Muscle of arm (tissue), 12 donors: ENCODE data around the gene SACM1L. TPM values are rescaled to one million over a fixed set of nuclear protein-coding genes. Genes with fewer than 3 reads are reported as not detected.
A peak's percentile ranks its signal among the peaks of the same experiment; 100 is the strongest.
"Not testable (repeated sequence)": the region's sequence is repeated elsewhere in the genome, so short reads cannot be mapped to it uniquely, and the experiment has no call there.

ENCODE experiments used
- DNase-seq: peaks from one replicate; pipeline ENCODE4 v3.0.0-alpha.2; 2013
- polyA plus RNA-seq, 12 donors: library from polyadenylated mRNA; unstranded; fragments of 120-200 nt; gene quantifications; one replicate each; pipeline ENCODE4 v1.2.1, GENCODE V29; 2013; ENCODE audit not compliant: insufficient read length in 12 of 12

Gene SACM1L
- polyA plus RNA-seq, 12 donors, result 21.4 to 41.1 (median 30.9) TPM; not detected in 1

- no peak for DNase-seq
Measured at GRCh38 chr3:45739991-45740390, 50.8 kb downstream of the SACM1L start.

GRCh38 chr3:45741247-45741646 lies 52.1 kb downstream of the SACM1L start:
- DNase-seq, result no peak

DNA sequence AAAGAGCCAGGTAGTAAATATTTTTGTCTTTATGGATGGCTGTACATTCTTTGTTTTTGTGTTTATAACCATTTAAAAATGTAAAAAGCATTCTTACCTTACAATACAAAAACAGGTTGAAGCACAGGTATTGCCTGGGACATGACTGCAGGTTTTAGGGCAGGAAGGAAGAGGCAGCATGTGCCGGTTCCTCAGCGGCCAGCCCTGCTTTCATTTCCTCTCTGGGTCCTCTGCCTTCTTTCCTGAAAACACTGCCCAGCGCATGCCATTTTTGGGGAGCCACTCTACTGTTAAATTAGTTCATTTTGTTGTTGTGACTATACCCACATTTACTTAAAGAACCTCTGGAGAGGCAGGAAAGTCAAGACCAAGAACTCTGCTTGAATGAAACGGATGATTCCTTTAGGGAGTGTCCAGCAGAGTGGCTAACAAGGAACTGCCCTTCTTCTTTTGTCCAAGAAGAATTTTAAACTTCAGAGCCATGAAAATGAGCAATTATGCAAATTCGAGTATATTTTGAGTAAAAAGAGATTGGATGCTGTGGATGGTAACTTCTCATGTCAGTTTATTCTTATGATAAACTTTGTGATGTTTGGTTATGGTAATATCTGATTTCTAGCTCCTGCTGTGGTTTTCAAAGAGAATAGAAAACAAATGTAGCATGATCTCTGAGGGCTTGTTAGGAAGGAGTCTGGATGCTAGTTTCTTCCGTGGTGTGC lies 52.7 kb downstream of the SACM1L start:
- DNase-seq, result no peak

DNA sequence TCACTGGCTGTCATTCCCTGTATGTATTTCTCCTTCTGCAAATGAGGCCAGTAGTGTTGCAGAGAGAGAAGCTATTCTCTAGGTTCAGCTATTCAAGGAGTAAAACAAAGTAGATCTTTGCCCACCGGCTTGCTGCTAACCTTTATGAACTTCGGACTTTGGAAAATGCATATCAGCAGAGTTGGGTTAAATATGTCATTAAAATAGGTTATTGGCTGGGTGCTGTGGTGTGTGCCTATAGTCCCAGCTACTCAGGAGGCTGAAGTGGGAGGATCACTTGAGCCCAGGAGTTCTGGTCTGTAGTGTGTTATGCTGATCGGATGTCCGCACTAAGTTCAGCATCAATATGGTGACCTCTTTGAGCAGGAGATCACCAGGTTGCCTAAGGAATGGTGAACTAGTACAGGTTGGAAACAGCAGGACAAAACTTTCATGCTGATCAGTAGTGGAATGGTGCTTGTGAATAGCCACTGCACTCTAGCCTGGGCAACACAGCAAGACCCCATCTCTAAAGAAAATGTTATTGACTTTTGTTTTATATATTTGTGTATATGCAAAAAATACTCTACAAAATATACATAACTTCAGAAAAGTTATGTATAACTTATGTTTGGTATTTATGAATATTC lies 53.4 kb downstream of the SACM1L start:
- no peak for DNase-seq

DNA sequence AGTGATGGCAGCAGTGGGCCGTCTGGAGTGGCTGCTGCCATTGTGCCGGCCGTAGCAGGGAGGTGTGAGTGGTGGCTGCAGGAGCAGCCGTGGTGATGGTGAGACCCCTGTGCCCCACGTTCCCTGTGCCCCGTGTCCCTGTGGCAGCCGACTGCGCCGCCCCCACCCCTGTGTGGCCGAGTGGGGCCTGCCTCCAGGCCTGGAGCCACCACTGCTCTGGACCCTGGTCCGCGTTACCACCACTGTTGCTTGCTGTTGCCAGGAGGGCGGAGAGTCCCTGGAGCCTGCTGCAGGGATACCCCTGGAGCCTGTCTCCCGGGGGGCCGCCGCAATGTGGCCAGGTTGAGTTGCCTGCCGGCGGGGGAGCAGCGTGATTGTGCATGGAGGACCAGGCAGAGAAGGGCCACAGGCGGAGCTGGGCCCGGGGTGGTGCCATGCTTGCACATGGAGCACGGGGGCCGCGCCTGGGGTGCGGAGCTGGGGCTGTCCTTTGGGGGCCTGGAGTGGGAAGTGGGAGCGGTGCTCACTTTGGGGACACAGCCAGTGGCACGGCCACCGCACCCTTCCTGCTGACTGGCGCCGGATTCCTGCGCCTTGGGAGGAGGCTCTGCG lies 57.1 kb downstream of the SACM1L start:
- no peak for DNase-seq

GRCh38 chr3:45746777-45747622 lies 57.8 kb downstream of the SACM1L start:
- no peak for DNase-seq

DNA sequence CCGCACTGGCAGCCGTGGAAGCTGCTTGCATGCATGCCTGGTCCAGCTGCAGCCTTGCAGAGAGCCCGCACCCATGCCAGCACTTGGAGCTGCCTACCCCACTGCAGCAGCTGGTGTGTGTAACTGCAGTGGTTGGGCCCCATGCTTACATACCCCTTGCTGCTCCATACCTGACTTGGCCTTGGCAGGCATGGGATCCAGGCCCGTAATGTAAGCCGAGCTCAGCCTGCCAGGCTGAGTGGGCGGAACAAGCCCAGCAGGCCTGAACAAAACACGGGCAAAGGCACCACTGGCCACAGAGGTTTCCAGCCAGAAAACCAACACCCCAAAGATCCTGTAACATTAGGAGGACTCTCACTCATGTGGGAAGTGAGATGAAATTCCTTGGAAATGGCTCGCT lies 58.9 kb downstream of the SACM1L start:
- DNase-seq, result no peak

DNA sequence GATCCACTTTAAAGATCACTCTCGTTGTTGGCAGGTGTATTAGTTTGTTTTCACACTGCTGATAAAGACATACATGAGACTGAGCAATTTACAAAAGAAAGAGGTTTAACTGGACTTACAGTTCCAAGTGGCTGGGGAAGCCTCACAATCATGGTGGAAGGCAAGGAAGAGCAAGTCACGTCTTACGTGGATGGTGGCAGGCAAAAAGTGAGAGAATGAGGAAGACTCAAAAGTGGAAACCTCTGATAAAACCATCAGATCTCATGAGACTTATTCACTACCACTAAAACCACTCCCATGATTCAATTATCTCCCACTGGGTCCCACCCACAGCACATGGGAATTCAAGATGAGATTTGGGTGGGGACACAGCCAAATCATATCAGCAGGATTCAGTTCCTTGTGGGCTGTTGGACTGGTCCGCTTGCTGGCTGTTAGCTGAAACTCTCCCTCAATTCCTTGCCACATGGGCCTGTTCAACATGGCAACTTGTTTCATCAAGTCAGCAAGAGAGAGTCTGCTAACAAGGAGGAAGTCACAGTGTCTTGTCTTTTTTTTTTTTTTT lies 59.9 kb downstream of the SACM1L start:
- DNase-seq, result not testable (repeated sequence)

DNA sequence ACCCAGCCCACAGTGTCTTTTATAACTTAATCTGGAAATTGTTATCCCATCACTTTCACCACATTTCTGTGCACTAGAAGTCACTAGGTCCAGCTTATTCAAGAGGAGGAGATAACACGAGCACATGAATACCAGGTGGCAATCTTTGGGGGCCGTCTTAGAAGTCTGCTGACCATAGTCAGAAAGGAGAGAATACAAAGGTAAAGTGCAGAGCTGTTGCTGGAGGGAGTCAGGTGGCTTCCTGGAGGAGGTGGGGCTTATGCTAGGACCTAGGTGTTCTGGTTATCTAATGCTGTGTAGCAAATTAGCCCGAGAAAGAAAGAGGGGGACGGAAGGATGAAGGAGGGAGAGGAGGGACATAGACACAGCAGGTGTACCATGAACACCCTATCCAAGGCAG lies 60.7 kb downstream of the SACM1L start:
- no peak for DNase-seq

GRCh38 chr3:45751537-45752242 lies 62.5 kb downstream of the SACM1L start:
- DNase-seq, result no peak

DNA sequence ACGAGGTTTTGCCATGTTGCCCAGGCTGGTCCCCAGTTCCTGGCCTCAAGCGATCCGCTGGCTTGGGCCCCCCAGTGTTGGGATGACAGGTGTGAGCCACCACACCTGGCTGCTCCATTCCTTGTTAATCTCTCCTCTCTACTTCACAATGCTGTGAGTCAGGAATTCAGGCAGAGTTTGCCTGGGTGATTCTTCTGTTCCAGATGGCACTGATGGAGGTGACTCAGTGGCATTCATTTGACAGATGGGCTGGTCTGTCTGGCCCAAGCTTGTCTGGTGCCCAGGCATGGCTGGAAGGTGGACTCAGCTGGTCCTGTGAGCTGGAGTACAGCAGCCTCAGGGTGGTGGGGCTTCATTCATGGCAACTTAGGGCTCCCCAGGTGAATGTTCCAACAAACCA lies 63.9 kb downstream of the SACM1L start:
- DNase-seq, result no peak

DNA sequence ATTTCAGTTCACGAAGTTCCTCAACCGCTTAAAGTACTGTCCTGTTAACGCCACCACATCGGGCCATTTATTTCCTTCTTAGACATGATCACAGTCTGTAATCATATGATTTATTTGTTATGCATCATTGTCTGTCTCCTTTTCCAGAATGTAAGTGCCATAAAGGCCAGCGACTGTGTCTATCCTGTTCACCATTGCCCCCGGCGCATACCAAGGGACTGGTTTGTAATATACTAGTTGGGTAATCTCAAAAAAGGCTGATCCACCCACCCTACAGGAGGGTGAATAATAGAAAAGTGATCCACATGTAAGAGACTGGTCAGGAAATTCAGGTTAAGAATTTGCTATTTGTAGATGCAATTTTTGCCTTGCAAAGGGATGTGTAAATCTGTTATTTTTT lies 65.3 kb downstream of the SACM1L start:
- no peak for DNase-seq

GRCh38 chr3:45756055-45756454 lies 66.9 kb downstream of the SACM1L start:
- no peak for DNase-seq

DNA sequence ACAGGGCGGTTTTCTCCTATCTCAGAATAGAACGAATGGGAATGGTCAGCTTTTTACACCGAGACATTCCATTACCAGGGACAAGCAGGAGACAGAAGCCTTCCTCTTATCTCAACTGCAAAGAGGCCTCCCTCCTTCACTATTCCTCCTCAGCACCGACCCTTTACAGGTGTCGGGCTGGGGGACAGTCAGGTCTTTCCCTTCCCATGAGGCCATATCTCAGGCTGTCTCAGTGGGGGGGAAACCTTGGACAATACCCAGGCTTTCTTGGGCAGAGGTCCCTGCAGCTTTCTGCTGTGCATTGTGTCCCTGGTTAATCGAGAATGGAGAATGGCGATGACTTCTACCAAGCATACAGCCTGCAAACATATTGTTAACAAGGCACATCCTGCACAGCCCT lies 67.9 kb downstream of the SACM1L start:
- not testable (repeated sequence) for DNase-seq

GRCh38 chr3:45758871-45759270 lies 69.7 kb downstream of the SACM1L start:
- DNase-seq, result no peak

DNA sequence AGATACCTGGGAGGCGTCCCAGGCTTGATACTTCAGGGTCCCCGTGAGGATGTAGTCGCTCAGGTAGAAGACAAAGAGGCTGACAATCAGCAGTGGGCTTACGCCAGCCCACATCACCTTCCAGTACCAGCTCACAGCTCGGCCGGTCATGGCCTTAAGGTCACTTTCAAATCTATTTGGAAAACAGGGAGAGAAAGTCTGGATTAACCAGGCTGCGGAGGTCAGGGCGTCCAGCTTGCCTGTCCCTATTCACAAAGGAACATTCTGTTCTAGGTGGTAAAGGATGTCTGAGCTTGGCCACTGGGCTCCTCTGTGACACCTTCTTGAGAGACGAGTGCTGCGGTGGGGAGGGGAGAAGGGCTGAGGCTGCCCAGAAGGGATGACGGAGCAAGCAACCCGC lies 70.7 kb downstream of the SACM1L start:
- DNase-seq, result no peak

DNA sequence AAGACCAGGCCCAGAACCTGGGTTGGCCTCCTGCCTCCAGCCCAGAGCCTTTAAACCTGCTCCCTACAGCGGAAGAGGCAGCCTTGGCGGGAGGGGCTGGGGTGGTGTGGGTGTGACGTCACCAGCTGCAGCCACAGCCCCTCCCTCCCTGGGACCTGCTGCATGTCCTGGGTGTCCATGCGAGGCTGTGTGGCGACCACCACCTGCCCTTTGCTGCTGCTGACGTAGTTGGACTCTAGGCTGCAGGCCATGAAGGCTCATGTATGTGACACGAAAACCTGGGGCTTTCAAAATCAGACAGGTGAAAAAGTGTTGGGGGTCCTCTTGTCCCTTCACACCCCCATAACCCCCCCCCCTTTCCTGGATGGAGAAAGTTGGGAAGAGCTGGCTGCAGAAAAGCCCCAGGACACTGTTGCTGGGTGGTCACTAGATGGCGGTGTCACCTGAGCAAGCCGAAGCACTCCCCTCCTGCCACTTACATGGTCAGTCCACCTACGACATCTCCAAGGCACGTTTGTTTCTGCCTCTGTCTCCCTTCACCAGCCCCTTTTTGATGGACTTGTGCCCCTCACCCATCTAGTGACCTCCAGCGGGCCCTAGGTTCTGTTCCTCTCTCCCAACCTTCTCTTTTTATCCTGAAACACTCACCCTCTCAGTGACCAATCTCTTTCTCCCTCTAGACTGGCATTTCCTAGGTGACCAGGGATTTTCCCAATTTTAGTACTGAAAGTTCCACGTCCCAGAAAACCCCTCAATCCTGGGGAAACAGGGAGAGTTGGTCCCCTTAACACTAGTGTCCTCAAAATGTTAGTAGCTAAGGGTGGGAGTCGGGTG lies 71.9 kb downstream of the SACM1L start:
- DNase-seq, result peak; percentile 29

- DNase-seq, result no peak
Measured at GRCh38 chr3:45761831-45762230, 72.6 kb downstream of the SACM1L start.

DNA sequence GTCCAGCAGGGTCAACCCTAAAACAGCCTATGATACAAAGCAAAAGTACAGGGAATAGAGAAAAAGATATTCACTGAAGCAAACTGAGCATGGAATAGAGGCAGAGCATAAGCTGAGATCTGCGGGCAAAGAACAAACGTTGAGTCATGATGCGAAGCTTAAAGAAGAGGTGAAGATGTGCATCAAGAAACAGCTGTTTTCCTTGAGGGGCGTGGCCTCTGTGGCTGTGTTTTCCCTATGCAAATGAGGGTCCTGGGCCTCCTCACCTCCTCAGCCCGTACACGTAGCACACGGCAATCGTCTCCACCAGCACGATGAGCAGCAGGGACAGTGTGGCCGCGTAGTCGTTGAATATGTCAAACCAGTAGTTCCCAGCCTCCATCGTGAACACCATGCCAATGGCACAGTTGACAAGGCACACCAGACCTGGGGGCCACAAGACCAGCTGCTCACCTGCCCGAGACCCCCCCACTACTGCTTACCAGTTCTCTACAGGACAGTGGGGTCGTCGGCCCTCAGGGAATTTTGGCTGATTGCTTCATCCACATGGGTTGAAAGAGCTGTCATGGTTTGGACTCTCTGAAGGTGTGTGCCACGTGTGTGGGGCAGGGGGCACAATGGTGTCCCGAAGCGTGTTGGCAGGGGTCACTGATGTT lies 73.6 kb downstream of the SACM1L start:
- no peak for DNase-seq

DNA sequence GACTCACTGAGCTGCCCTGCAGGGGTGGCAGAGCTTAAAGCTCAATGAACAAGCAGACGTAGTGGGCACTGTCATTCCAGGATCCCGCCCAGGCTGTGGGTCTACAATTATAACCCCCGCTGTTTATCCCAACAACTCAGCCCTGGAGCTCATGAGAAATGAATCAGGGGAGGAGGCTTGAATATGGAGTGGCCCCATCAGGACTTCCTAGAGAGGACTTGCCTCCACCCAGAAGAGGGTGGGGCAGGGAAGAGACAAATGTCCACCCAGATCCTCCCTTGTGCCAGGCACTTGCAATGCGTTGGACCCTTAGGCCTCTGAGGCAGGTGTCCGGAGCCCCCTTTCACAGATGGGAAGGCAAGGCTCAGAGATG lies 74.1 kb downstream of the SACM1L start:
- DNase-seq, result no peak
